ENCODE data around the gene RIMKLA.
A peak's percentile ranks its signal among the peaks of the same experiment; 100 is the strongest.

The RIMKLA gene

GRCh38 chr1:42372796-42373195, 7.8 kb upstream of the RIMKLA start:
- DNase-seq (ENCODE audit: low read depth) = no peak

- peak; percentile 0 for DNase-seq (ENCODE audit: low read depth)
These were observed 602 bp upstream of the RIMKLA start for GRCh38 chr1:42379794-42380585.

DNA sequence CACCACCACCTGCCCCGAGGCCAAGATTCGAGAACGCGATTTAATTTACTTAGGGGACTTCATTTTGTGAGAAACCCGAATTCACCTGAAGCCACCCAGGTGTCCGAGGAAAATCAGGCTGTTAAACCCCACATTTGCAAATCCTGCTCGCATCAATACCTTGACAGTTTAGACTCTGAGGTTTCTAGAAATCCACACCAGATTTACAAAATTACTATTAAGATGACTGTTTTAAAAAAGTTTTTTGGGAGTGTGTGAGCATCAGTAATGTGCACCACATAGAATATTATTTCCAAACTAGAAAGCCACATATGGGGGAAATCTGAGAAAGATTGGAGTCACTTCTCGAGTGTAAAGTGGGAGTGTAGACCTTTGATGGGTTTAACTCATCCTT, 685 bp downstream of the RIMKLA start:
- DNase-seq (ENCODE audit: low read depth) = no peak

- no peak for DNase-seq (ENCODE audit: low read depth)
These were observed 4.7 kb downstream of the RIMKLA start for GRCh38 chr1:42385283-42385682.

GRCh38 chr1:42386051-42386450, 5.5 kb downstream of the RIMKLA start:
- DNase-seq (ENCODE audit: low read depth) = no peak

DNA sequence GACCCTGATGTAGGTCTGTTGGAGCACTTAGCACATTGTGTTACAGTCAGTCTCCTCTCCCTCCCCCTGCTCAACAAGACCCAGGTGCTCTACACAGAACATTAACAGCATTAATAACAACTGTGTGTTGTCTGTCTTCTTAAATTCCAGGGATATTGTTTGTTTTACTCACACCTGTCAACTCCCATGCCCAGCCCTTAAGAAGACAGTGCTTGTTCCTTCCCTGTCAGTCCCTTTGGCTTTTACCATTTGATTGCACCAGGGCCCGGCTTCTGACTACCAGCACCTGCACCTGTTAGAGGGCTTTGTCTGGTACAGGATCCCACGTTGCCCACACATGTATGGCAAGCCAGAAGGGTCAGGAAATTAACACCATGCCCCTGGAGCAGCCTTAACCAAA, 11.7 kb downstream of the RIMKLA start:
- DNase-seq (ENCODE audit: low read depth) = no peak

DNA sequence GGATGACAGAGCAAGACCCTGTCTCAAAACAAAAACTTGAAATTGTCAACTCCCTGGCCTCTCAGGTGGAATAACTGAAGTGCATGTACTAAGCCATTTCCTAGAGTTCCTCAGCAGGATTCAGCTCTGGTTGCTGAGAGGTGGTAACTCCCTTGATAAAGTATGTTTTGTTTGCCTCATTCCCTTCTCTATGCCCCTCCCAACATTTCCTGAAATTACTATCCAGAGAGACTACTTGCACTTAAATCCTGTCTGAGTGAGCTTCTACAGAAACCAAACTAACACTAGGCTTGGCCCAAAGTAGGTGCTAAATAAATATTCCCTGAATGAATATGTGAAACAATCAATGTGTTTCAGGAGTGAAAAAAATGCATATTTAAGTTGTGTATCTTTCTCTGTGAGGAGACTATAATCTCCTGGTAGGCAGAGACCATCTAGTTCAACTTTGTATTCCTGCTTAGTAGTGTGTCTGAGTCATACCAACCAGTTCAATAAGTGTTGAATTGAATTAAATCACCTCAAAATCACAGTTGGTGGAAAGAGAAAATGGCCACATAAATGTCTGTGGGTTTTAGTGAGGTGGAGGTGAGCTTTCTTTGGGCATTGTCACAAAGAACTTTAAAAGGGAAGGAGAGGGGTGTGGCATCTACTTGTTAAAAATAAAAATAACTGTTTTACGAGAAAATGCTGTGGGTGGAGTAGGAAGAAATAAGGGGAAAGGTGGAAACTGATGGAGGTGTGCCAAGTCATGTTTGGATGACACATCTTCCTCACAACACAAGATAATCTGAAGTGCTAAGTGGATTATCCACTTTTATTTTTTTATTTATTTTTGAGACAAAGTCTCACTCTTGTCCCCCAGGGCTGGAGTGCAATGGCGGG, 12.6 kb downstream of the RIMKLA start:
- DNase-seq (ENCODE audit: low read depth) = no peak

DNA sequence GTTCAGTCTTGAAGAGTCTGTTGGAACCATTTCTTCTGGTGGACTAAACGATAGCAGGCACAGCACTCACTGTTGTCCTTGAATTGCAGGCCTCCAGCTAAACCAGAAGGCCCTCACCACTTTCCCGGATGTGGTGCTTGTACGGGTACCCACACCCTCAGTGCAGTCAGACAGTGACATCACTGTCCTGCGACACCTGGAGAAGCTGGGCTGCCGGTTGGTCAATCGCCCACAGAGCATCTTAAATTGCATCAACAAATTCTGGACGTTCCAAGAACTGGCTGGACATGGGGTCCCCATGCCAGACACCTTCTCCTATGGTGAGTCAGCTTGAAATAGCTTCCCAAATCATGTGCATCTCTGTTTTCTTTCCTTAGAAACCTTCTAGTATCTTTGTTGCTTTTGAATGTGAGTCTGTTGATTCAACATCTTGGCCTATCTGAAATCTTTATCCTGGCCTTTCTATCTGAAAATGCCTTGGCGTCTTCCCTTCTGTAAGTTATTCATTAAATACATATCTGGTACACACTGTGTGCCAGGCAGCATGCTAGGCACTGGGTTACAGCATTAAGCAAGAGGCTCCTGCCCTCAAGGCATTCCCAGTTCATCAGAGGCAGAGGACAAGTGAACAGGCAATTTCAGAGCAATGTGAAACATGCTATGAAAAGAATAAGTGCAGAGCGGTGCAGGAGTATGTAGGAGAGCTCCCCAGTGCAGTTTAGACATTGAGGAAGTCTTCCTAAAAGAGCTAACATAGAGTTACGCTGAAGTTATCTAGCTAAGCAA, 18.9 kb downstream of the RIMKLA start:
- DNase-seq (ENCODE audit: low read depth) = no peak

DNA sequence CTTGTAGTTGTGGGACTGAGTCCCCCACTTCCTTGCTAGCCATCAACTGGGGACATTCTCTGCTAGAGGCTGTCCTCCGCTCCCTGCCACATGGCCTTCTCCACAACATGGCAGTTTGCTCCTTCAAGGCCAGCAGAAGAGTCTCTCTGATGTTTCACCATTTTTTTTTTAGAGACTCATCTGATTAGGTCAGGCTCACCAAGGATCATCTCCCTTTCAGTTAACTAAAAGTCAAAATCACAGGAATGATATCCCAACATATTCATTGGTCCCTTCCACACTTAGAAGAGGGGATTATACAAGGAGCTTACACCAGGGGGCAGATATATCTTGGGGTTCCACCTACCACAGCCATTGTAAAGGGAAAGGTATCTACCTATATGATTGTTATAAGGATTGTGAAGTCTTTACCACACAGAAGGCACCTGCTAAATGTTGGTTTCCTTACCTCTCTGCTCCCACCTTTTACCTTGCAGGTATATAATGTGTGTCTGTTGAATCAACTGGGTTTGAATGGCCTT, 23.3 kb downstream of the RIMKLA start:
- no peak for DNase-seq (ENCODE audit: low read depth)

DNA sequence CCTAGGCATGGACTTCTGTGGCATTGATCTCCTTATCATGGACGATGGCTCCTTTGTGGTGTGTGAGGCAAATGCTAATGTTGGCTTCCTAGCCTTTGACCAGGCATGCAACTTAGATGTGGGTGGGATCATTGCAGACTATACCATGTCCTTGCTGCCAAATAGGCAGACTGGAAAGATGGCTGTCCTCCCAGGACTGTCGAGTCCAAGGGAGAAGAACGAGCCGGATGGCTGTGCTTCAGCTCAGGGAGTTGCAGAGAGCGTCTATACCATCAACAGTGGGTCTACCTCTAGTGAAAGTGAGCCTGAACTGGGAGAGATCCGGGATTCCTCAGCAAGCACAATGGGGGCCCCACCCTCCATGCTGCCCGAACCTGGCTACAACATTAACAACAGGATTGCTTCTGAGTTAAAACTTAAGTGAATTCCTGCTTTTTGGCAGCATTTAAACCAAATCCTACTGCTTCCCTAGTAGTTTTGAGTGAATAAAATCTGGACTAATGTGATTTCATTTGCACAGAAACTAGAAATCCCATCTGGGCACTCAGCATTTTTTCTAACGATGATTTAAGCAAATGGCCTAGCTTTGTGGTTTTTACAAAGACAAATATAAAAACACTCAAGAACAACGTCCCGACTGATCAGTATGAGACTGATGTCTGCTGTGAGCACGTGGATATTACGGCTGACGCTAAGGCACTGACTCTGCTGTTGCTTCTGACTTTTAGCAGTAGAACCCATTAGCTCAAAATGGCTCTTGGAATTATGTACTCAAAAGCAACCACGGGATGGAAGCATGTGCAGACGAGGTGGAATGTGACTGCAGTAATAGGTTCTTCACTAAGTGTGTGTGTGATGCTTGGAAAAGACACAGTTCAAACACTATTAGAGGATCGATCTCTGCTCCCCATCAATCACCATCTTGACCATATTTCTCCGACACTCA, 34.2 kb downstream of the RIMKLA start:
- DNase-seq (ENCODE audit: low read depth) = no peak

DNA sequence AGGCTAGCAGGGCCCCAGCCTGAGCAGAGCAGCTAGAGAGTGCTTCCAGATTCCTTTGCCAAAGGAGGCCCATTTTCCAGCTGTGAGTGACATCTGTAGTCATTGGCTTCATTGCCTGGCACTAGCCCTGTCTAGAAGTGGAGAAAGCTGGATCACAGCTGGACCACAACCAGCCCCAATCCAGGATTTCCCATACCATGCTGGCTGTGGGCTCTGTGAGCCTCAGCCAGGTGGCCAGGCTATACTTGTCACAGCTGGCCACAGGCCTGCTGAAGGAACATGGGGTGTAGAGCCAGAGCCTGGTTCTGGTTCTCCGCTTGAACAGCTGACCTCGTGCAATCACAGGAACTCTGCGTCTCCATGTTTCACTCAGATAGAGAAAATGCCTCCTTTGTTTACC, 36.6 kb downstream of the RIMKLA start:
- DNase-seq (ENCODE audit: low read depth) = no peak

DNA sequence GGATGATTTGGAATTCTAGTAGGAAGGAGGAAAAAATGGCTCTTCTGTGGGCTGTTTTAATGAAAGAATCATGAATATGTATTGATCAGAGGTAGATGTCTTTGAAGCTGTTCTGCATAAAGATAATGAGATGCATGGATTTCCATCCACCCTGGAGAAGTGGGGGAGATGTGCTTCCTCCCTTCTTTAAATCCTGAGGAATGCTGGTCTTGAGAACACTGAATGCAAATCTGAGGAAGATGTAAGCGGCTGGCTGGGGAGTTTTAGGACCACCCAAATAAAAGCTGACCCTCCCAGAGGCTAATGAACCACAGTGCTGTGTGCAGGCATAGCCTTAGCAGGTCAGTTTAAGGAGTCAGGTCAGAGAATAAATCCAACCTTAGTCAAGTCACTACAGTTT, 37.9 kb downstream of the RIMKLA start:
- DNase-seq (ENCODE audit: low read depth) = no peak

DNA sequence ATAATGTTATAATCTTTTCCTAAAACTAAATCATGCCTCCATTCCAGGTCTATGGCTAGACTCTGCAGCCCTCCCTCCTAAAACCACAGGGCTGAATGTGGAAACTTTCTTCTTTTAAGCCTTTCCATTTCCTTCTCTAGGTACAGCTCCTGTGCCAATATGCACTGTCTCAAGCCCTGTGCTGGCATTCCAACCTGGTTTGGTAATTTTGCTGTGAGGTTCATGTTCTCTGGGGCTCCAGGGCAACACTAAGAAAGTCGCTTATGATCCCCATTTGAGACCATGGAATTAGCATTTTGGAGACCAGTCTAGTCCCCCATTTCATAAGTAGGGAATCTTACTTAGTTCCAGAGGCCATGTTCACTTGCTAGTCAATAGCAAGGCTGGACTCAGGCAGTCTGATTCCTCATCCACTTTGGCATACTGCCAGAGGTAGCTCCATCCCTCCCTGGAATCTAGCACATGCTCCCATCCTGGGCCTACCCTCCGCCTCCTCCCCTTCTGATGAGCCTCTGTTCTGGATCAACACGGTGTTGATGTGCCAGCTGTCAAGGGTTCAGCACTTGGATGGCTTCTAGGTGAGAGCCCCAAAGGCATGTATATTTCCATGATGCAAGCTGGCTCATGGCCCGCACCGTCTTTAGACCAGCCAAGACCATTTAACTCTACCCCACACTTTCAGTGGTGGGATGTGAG, 38.7 kb downstream of the RIMKLA start:
- no peak for DNase-seq (ENCODE audit: low read depth)

- no peak for DNase-seq (ENCODE audit: low read depth)
These were observed 39.5 kb downstream of the RIMKLA start for GRCh38 chr1:42420121-42420520.

- DNase-seq (ENCODE audit: low read depth) = no peak
These were observed 40.5 kb downstream of the RIMKLA start for GRCh38 chr1:42420911-42421585.

GRCh38 chr1:42422737-42423136, 42.1 kb downstream of the RIMKLA start:
- DNase-seq (ENCODE audit: low read depth) = no peak

GRCh38 chr1:42423681-42424080, 43.1 kb downstream of the RIMKLA start:
- DNase-seq (ENCODE audit: low read depth) = no peak

- DNase-seq (ENCODE audit: low read depth) = no peak
These were observed 43.6 kb downstream of the RIMKLA start for GRCh38 chr1:42424201-42424600.

- no peak for DNase-seq (ENCODE audit: low read depth)
These were observed 46.6 kb downstream of the RIMKLA start for GRCh38 chr1:42427240-42427639.

DNA sequence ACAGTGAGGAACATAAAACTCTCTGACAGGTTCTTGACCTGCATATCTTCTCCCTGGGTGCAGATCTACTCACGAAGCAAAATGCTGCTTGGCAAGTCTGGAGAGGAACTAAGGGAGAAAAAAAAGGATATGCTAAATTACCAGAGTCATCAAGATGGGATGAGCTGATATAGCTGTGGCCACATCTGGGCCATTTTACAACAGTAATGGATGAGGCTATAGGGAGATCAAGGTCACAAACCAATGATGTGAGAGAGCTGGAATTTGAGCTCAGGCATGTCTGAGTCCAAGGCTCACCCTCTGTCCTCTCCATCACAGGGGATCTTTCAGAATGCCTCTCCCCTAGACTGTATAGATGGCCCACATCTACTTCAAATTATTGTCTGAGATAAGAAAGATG, 49.0 kb downstream of the RIMKLA start:
- no peak for DNase-seq (ENCODE audit: low read depth)
